B cell (primary cell): ENCODE data around the gene PSKH1. TPM values are rescaled to one million over a fixed set of nuclear protein-coding genes. Genes with fewer than 3 reads are reported as not detected.

ENCODE experiments used
- ATAC-seq: fragments of 200-7000 bp; cut with Tn5 transposase; one replicate; pipeline ENCODE4 v1.10.0; 2021; ENCODE audit warnings: low read depth, mild to moderate bottlenecking, moderate number of reproducible peaks, moderate library complexity
- CTCF ChIA-PET: fragments of 350-600 bp; sonication (Branson Sonifier 250); formaldehyde crosslinking; loops from one replicate; lab custom pipeline; 2021; ENCODE audit warnings: antibody characterized with exemption, inconsistent platforms; lab: Charles Lee
- POLR2A ChIA-PET: fragments of 350-600 bp; sonication (Branson Sonifier 250); formaldehyde crosslinking; loops from one replicate; lab custom pipeline; 2021; ENCODE audit warnings: antibody characterized with exemption; lab: Charles Lee
- DNase-seq: peaks from one replicate; pipeline ENCODE4 v3.0.0; 2013
- H2AFZ ChIP-seq: 2 replicates; pipeline ENCODE4 v1.6.1; 2012; ENCODE audit warnings: mild to moderate bottlenecking, low read depth, low read length; ENCODE audit not compliant: insufficient read depth, poor library complexity, severe bottlenecking
- H3K27ac ChIP-seq, 2 donors: 1 replicate in 1 of 2; 2 replicates in 1 of 2; pipeline ENCODE4 v1.5.1; 2012 to 2013; ENCODE audit warnings: low read length in 2 of 2, mild to moderate bottlenecking in 2 of 2, moderate library complexity in 1 of 2
- H3K27me3 ChIP-seq, 4 experiments: fragments of 200-600 bp in 1 of 4; sonication (generic) in 1 of 4; replicated peaks in 1 of 4; 1 replicate in 2 of 4; 2 replicates in 2 of 4; pipeline versions ENCODE4 v1.6.1 to v1.7.0; 2013 to 2016; ENCODE audit warnings: low read length in 3 of 4, mild to moderate bottlenecking in 2 of 4, mixed read lengths in 1 of 4, moderate library complexity in 1 of 4; ENCODE audit not compliant: insufficient read depth in 4 of 4, control insufficient read depth in 3 of 4; ENCODE audit errors: control extremely low read depth in 1 of 4
- H3K36me3 ChIP-seq, 2 experiments: replicated peaks in 1 of 2; 1 replicate in 1 of 2; 2 replicates in 1 of 2; pipeline versions ENCODE4 v1.6.1 to v1.7.1; 2013; ENCODE audit warnings: low read length in 1 of 2; ENCODE audit not compliant: insufficient read depth in 2 of 2, control insufficient read depth in 1 of 2; ENCODE audit errors: control extremely low read depth in 1 of 2, extremely low read depth in 1 of 2
- H3K4me1 ChIP-seq, 2 donors: fragments of 200-600 bp in 1 of 2; sonication (generic) in 1 of 2; 1 replicate in 1 of 2; 2 replicates in 1 of 2; pipeline versions ENCODE4 v1.5.1 to v1.6.1; 2013 to 2017; ENCODE audit warnings: low read length in 2 of 2; ENCODE audit not compliant: control insufficient read depth in 2 of 2, insufficient read depth in 2 of 2
- H3K4me2 ChIP-seq: replicated peaks from 2 replicates; pipeline ENCODE3; 2012; ENCODE audit warnings: mild to moderate bottlenecking, low read depth, low read length; ENCODE audit not compliant: poor library complexity, severe bottlenecking
- H3K4me3 ChIP-seq, 5 experiments: fragments of 200-600 bp in 1 of 5; sonication (generic) in 1 of 5; 1 replicate in 3 of 5; 2 replicates in 2 of 5; pipeline versions ENCODE4 v1.5.1 to v1.7.0; 2011 to 2016; ENCODE audit warnings: low read length in 4 of 5, mild to moderate bottlenecking in 4 of 5, low read depth in 2 of 5, control low read depth in 1 of 5, moderate library complexity in 1 of 5; ENCODE audit not compliant: insufficient read depth in 1 of 5; ENCODE audit errors: control extremely low read depth in 1 of 5, extremely low read depth in 1 of 5
- H3K79me2 ChIP-seq: fragments of 200-600 bp; sonication (generic); one replicate; pipeline ENCODE4 v1.6.0; 2016; ENCODE audit warnings: low read length; ENCODE audit not compliant: control insufficient read depth, insufficient read depth
- H3K9ac ChIP-seq: fragments of 200-600 bp; sonication (generic); 2 replicates; pipeline ENCODE4 v1.6.1; 2017; ENCODE audit warnings: mild to moderate bottlenecking, low read length, moderate library complexity
- H3K9me3 ChIP-seq, 3 donors: one replicate each; pipeline versions ENCODE4 v1.6.1 to v1.7.1; 2013; ENCODE audit warnings: low read length in 2 of 3; ENCODE audit not compliant: control insufficient read depth in 2 of 3, insufficient read depth in 1 of 3; ENCODE audit errors: control extremely low read depth in 1 of 3
- H4K20me1 ChIP-seq: 2 replicates; pipeline ENCODE4 v1.6.0; 2012; ENCODE audit warnings: mild to moderate bottlenecking, low read length; ENCODE audit not compliant: insufficient read depth, control insufficient read depth, poor library complexity, severe bottlenecking
- H3K27ac Mint-ChIP-seq: one replicate; pipeline ENCODE4 v1.8.0; 2021; ENCODE audit warnings: mixed read lengths
- H3K27me3 Mint-ChIP-seq: one replicate; pipeline ENCODE4 v1.8.0; 2021; ENCODE audit warnings: mixed read lengths
- H3K4me1 Mint-ChIP-seq: one replicate; pipeline ENCODE4 v1.8.0; 2021; ENCODE audit warnings: mixed read lengths
- H3K4me3 Mint-ChIP-seq: one replicate; pipeline ENCODE4 v1.8.0; 2021; ENCODE audit warnings: mixed read lengths
- H3K9me3 Mint-ChIP-seq: one replicate; pipeline ENCODE4 v1.8.0; 2022; ENCODE audit warnings: mixed read lengths; ENCODE audit not compliant: insufficient read depth
- EZH2 ChIP-seq: IDR thresholded peaks from 2 replicates; pipeline ENCODE4 v1.6.1; 2012; ENCODE audit warnings: borderline replicate concordance, low read depth, mild to moderate bottlenecking, moderate library complexity, low read length; ENCODE audit not compliant: insufficient read depth, poor library complexity, severe bottlenecking
- WGBS: methylation state at CpG from one replicate; pipeline ENCODE4 v1.1.5; 2013; ENCODE audit warnings: missing lambda C conversion rate; ENCODE audit not compliant: insufficient coverage; 5-methylcytosine and 5-hydroxymethylcytosine counted together
- intact Hi-C: fragments of 100-400 bp; cut with micrococcal nuclease; formaldehyde crosslinking; loops from one replicate; pipeline ENCODE4 v1.10.0; 2022
- polyA plus RNA-seq: library from polyadenylated mRNA; depleted of rRNA; stranded (reverse); fragments of >200 nt; gene quantifications from 2 replicates; pipeline ENCODE4 v1.2.3, GENCODE V29; 2012
- total RNA-seq, 2 donors: library from RNA; stranded (reverse); fragments of 120-200 nt in 1 of 2; gene quantifications; 1 replicate in 1 of 2; 2 replicates in 1 of 2; pipeline versions ENCODE4 v1.2.3 to v1.2.4, GENCODE V29; 2013 to 2022
- TF ChIP-seq, protein P1 (sequence below): fragments of 200-600 bp; IDR thresholded peaks from one replicate; pipeline ENCODE4 v1.8.0; 2022; ENCODE audit warnings: antibody characterized with exemption, mild to moderate bottlenecking

PSKH1 gene
- total and polyA plus RNA-seq, 2 donors (not counting 1 experiment from before 2014, with no cell fraction given): 20.1 to 29.1 TPM

DNA sequence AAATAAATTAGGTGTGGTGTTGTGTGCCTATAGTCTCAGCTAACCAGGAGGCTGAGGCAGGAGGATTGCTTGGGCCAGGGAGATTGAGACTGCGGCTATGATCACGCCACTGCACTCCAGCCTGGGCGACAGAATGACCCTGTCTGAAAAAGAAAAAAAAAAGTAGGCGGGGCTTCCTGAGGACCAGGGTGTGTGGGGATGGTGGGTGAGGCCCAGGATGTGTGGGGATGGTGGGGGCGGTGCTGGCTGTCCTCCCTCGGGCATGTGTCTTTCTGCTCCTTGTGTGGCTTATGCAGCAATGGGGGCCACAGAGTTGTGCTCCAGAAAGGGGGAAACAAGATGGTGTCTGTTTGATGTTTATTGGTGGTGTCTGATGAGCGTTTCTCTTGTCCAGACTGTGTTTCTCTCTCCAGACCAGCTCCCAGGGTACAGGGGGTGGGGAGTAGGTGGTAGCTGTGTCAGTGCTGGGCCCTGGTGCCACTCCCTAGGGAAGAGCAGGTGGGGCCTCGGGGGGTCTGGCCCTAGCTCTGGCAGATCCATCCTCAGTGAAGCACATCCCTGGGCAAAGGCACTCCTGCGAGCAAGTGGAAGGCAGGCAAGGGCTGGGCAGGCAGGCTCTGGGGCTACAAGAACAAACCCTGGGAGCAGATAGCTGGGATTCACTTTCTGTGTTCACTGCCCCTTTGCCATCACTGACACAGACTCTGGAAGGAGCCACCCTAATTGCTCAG, 48.6 kb downstream of the PSKH1 start:
- H3K27me3 Mint-ChIP-seq: no peaks in the 10 kb centered on the region
- POLR2A ChIA-PET: interaction anchor here (0.5 to 1.4 kb wide), 3 partner anchors 22 to 377 kb away, joined by 3 to 5 read pairs (median 4); no protein-coding TSS in a partner anchor
- no peak overlapping the region for H2AFZ ChIP-seq

DNA sequence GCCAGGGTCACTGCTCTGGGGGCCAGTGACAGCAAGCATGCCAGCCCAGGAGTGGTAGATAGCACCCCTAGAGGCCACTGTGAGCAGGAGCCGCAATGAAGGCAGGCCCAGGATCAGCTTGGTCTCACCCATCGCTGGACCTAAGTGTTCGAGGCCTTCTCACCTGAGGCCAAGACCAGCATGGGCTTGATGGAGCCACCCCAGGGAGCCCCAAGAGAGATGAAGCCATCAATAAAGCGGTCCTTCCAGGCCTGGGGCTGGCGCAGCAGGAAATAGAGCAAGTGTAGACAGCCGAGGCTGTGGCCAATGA, 49.1 kb downstream of the PSKH1 start:
- intact Hi-C loops: no loop called here
- Histone ChIP-seq H4K20me1 (peaks cover 11% of the 10 kb centered on the region), H3K4me1 (peaks cover 15 to 33% of the 10 kb centered on the region in 2 donors), H3K4me2 (no peak overlapping the region), H3K27ac (no peak overlapping the region), H3K36me3 (peaks cover 0 to 9% of the 10 kb centered on the region in 2 experiments), H3K9me3 (no peaks in the 10 kb centered on the region), H3K9ac (no peak overlapping the region), H3K27me3 (no peaks in the 10 kb centered on the region), H2AFZ (no peak overlapping the region), H3K79me2 (peaks cover 61% of the 10 kb centered on the region), H3K4me3 (no peak overlapping the region)
- TF ChIP-seq, protein P1, sequence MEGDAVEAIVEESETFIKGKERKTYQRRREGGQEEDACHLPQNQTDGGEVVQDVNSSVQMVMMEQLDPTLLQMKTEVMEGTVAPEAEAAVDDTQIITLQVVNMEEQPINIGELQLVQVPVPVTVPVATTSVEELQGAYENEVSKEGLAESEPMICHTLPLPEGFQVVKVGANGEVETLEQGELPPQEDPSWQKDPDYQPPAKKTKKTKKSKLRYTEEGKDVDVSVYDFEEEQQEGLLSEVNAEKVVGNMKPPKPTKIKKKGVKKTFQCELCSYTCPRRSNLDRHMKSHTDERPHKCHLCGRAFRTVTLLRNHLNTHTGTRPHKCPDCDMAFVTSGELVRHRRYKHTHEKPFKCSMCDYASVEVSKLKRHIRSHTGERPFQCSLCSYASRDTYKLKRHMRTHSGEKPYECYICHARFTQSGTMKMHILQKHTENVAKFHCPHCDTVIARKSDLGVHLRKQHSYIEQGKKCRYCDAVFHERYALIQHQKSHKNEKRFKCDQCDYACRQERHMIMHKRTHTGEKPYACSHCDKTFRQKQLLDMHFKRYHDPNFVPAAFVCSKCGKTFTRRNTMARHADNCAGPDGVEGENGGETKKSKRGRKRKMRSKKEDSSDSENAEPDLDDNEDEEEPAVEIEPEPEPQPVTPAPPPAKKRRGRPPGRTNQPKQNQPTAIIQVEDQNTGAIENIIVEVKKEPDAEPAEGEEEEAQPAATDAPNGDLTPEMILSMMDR: peak; percentile 71
- TF ChIP-seq EZH2: no peak
- Mint-ChIP-seq H3K9me3 (no peaks in the 10 kb centered on the region), H3K4me1 (peaks cover 17% of the 10 kb centered on the region), H3K27ac (no peak overlapping the region), H3K27me3 (no peaks in the 10 kb centered on the region), H3K4me3 (no peak overlapping the region)
- CTCF ChIA-PET: interaction anchor here (0.7 to 2.9 kb wide), 10 partner anchors 8 to 126 kb away, joined by 3 to 12 read pairs (median 4); partner anchors contain the start of gene NRN1L
- POLR2A ChIA-PET: no interaction called here
- ATAC-seq (peak; percentile 67), DNase-seq (peak; percentile 50)
- WGBS: 85% methylated on average over 6 of the region's 6 CpGs

More for the DNA sequence above, 48.6 kb downstream of the PSKH1 start:
- DNase-seq (no peak), ATAC-seq (no peak)
- 88% methylated on average over 9 of the region's 9 CpGs for WGBS
- H3K27ac ChIP-seq: no peak overlapping the region
- H3K79me2 ChIP-seq: peaks cover 61% of the 10 kb centered on the region
- peaks cover 11% of the 10 kb centered on the region for H4K20me1 ChIP-seq
- no peaks in the 10 kb centered on the region for H3K9me3 Mint-ChIP-seq
- no peaks in the 10 kb centered on the region for H3K27me3 ChIP-seq
- H3K9ac ChIP-seq: no peak overlapping the region
- TF ChIP-seq EZH2: no peak
- TF ChIP-seq, protein P1: no peak
- H3K4me1 Mint-ChIP-seq: peaks cover 22% of the 10 kb centered on the region
- H3K9me3 ChIP-seq: no peaks in the 10 kb centered on the region
- peaks cover 0 to 7% of the 10 kb centered on the region in 2 experiments for H3K36me3 ChIP-seq
- H3K4me2 ChIP-seq: no peak overlapping the region
- H3K4me3 Mint-ChIP-seq: no peak overlapping the region
- intact Hi-C loops: no loop called here
- peaks cover 18 to 38% of the 10 kb centered on the region in 2 donors for H3K4me1 ChIP-seq
- no peak overlapping the region for H3K27ac Mint-ChIP-seq
- H3K4me3 ChIP-seq: no peak overlapping the region
- CTCF ChIA-PET: interaction anchor here (0.7 to 2.9 kb wide), 14 partner anchors 8 to 126 kb away, joined by 3 to 12 read pairs (median 4); partner anchors contain the start of gene NRN1L
